Endodermal cell (in vitro differentiated cells): ENCODE measurements around the gene DNHD1. TPM values are rescaled to one million over a fixed set of nuclear protein-coding genes. Genes with fewer than 3 reads are reported as not detected.

ENCODE experiments used
- DNase-seq: peaks from one replicate; pipeline ENCODE4 v3.0.0-alpha.2; 2017
- H3K27ac ChIP-seq: 2 replicates; pipeline ENCODE4 v1.5.1; 2013; ENCODE audit warnings: mild to moderate bottlenecking, low read depth, low read length, moderate library complexity
- H3K27me3 ChIP-seq: 2 replicates; pipeline ENCODE4 v1.6.1; 2013; ENCODE audit warnings: mild to moderate bottlenecking, low read length, moderate library complexity; ENCODE audit not compliant: insufficient read depth, control insufficient read depth, poor library complexity, severe bottlenecking
- H3K36me3 ChIP-seq: 2 replicates; pipeline ENCODE4 v1.7.0; 2013; ENCODE audit warnings: mild to moderate bottlenecking, low read length, moderate library complexity; ENCODE audit not compliant: control insufficient read depth, insufficient read depth
- H3K4me1 ChIP-seq: one replicate; pipeline ENCODE4 v1.7.0; 2013; ENCODE audit warnings: low read length; ENCODE audit not compliant: control insufficient read depth, insufficient read depth
- H3K4me3 ChIP-seq: 2 replicates; pipeline ENCODE4 v1.5.1; 2013; ENCODE audit warnings: mild to moderate bottlenecking, low read length, moderate library complexity
- H3K9ac ChIP-seq: 2 replicates; pipeline ENCODE4 v1.6.1; 2013; ENCODE audit warnings: mild to moderate bottlenecking, low read length, moderate library complexity; ENCODE audit not compliant: poor library complexity, severe bottlenecking; ENCODE audit errors: extremely low read depth
- H3K9me3 ChIP-seq: 2 replicates; pipeline ENCODE4 v1.6.1; 2013; ENCODE audit warnings: mild to moderate bottlenecking, low read length, moderate library complexity; ENCODE audit not compliant: control insufficient read depth
- H3K27ac Mint-ChIP-seq: 2 replicates; pipeline ENCODE4 v1.8.0; 2020; ENCODE audit warnings: mixed read lengths
- H3K27me3 Mint-ChIP-seq: 2 replicates; pipeline ENCODE4 v1.8.0; 2021; ENCODE audit warnings: mild to moderate bottlenecking, mixed read lengths; ENCODE audit not compliant: insufficient read depth
- H3K36me3 Mint-ChIP-seq: 2 replicates; pipeline ENCODE4 v1.8.0; 2020; ENCODE audit warnings: low read depth, mixed read lengths
- H3K4me1 Mint-ChIP-seq: 2 replicates; pipeline ENCODE4 v1.8.0; 2020; ENCODE audit warnings: mixed read lengths
- H3K4me3 Mint-ChIP-seq: 2 replicates; pipeline ENCODE4 v1.8.0; 2020; ENCODE audit warnings: mild to moderate bottlenecking, moderate library complexity, mixed read lengths
- H3K9me3 Mint-ChIP-seq: 2 replicates; pipeline ENCODE4 v1.8.0; 2020; ENCODE audit warnings: mild to moderate bottlenecking, mixed read lengths
- WGBS, 2 experiments: methylation state at CpG; one replicate each; pipeline versions ENCODE4 v1.1.5 to v1.1.7; 2013; ENCODE audit warnings: missing lambda C conversion rate in 2 of 2, mixed read lengths in 1 of 2; ENCODE audit not compliant: insufficient coverage in 1 of 2, insufficient read length in 1 of 2; 5-methylcytosine and 5-hydroxymethylcytosine counted together
- total RNA-seq, 2 donors: library from RNA; stranded (reverse); fragmentation: NEBNext Ultra II Directional in 1 of 2; extraction: Animal tissue kit (Norgen Biotek cat#: 25700) in 1 of 2; gene quantifications; 2 replicates in 1 of 2; 3 replicates in 1 of 2; pipeline ENCODE4 v1.2.1, GENCODE V29; 2021
- TF ChIP-seq, protein P1 (sequence below): fragments of 200-600 bp; sonication (generic); conservative IDR thresholded peaks from 2 replicates; pipeline ENCODE4 v1.5.0; 2021; ENCODE audit warnings: antibody characterized with exemption, mild to moderate bottlenecking

Gene DNHD1
- total RNA-seq, 2 donors from 2014 or later: 11.0 to 12.2 TPM

DNA sequence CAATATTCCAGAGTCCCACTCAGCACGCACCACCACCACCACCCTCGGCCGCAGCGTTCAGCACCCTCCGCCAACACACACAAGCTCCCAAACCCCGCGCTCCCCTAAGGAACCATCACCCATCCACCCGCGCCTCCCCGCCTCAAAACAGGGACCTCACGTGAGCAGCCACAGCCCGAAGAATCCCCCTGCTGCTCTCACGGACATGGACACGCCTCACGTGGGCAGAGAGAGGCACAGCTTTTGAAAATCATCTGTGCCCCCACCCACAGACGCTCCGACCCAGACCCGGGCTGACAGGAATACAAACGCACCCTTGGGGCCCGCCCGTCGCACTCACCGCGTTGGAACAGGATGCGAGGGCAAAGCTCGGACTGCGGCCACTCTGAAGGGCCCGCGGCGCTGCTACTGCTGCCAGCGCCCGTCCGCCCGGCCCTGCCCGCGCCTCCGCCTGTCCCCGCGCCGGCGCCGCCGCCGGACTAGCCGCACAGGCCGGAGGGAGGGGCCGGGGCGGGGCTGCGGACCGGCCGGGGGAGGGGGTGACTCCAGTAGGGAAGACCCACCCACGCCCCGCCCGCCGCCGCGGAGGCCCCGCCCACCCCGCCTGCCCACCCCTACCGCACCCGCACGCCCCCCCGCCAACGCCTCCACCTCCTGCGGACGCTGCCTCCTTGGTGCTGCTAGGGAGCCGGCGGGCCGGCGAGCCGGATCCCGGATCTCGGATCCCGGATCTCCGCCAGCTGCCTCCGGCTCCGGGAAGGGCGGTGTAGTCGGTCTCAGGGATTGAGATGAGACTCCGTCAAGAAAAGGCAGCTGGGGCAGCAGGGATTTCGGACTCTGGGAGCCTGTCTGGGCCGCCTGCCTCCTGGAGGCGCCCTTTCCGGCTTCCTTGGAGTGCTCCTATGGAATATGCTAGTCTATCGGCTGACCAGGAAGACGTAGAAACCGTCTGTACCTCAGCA, 23.3 kb upstream of the DNHD1 start, which contains the start of gene TRIM3:
Gene TRIM3 (minus strand): TSS at position 491 of the 962 bp plus-strand sequence. CDS start 8,246 bp downstream, outside the sequence.
- Mint-ChIP-seq H3K27me3 (peaks cover 6% of the 10 kb centered on the region), H3K27ac (peak within 1 kb of the TSS; percentile 93), H3K4me1 (peaks cover 7% of the 10 kb centered on the region), H3K4me3 (peak within 1 kb of the TSS; percentile 77), H3K36me3 (peaks cover 22% of the 10 kb centered on the region), H3K9me3 (no peaks in the 10 kb centered on the region)
- Histone ChIP-seq H3K4me3 (peak within 1 kb of the TSS; percentile 87), H3K4me1 (peaks cover 2% of the 10 kb centered on the region), H3K9ac (peak within 1 kb of the TSS; percentile 53), H3K36me3 (peaks cover 23% of the 10 kb centered on the region), H3K27ac (peak within 1 kb of the TSS; percentile 73), H3K27me3 (no peaks in the 10 kb centered on the region), H3K9me3 (no peaks in the 10 kb centered on the region)
- TF ChIP-seq, protein P1, sequence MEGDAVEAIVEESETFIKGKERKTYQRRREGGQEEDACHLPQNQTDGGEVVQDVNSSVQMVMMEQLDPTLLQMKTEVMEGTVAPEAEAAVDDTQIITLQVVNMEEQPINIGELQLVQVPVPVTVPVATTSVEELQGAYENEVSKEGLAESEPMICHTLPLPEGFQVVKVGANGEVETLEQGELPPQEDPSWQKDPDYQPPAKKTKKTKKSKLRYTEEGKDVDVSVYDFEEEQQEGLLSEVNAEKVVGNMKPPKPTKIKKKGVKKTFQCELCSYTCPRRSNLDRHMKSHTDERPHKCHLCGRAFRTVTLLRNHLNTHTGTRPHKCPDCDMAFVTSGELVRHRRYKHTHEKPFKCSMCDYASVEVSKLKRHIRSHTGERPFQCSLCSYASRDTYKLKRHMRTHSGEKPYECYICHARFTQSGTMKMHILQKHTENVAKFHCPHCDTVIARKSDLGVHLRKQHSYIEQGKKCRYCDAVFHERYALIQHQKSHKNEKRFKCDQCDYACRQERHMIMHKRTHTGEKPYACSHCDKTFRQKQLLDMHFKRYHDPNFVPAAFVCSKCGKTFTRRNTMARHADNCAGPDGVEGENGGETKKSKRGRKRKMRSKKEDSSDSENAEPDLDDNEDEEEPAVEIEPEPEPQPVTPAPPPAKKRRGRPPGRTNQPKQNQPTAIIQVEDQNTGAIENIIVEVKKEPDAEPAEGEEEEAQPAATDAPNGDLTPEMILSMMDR: peak; percentile 53
- 1% methylated on average over 12 to 80 of the region's 87 CpGs for WGBS, 2 experiments
- DNase-seq: peak; percentile 98

DNA sequence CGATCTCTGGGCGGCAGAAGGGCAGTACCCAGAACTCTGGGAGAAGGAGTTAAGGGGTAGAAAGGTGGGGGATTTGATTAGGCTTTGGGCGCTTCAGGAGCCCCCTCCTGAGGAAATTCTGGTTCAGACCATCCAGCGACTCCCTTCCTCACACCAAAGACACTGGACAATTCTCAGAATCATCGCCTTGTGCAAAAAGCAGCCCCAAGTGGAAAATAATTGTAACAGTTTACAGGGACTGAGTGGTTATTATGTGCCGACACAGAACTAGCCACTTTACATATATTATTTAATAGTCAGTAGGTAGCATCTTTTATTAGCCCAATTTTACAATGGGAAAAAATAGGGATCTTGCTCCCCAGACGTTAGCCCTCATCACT, 22.7 kb upstream of the DNHD1 start:
- Histone ChIP-seq H3K4me1 (peaks cover 2% of the 10 kb centered on the region), H3K9me3 (no peaks in the 10 kb centered on the region), H3K27me3 (no peaks in the 10 kb centered on the region), H3K9ac (peak overlapping the region; percentile 53), H3K36me3 (peaks cover 29% of the 10 kb centered on the region), H3K4me3 (peak overlapping the region; percentile 82), H3K27ac (peak overlapping the region; percentile 73)
- Mint-ChIP-seq H3K4me3 (peak overlapping the region; percentile 77), H3K36me3 (peaks cover 28% of the 10 kb centered on the region), H3K27me3 (peaks cover 6% of the 10 kb centered on the region), H3K4me1 (peaks cover 7% of the 10 kb centered on the region), H3K9me3 (no peaks in the 10 kb centered on the region), H3K27ac (peak overlapping the region; percentile 93)
- no peak for DNase-seq
- TF ChIP-seq, protein P1: no peak
- 36 to 100% methylated on average over 1 to 6 of the region's 7 CpGs for WGBS, 2 experiments

DNA sequence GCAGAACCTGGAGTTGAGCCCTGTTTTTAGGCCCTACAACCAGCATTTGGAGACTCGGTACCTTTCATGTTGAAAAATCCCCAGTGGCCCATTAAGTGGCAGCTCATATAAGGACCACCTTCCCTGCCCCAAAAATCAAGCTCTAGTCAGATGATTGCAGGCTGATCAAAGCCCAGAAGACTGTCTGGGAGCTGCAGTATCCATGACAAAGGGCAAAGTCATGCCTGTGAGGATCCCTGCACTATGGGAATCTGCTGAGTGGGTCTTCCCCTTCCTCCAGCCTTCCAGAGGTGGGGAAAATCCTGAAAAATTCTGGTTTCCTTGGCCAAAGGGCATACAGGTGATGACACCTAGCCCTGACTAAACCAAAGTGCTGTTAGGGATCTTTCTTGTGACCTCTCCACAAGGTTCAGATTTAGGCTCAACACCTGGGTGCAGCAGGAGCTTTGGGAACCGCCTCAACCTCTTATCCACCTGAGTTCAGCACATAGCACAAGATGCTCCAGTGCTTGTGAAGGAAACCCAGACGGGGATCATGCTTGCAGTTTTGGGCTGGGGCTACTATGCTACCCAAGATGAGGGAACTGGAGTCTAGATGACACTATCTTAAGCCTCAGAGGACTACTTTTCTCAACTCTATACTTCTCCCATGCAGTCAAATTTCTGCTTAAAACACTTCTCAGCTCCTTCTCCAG, 22.1 kb upstream of the DNHD1 start:
- Mint-ChIP-seq H3K4me1 (peaks cover 10% of the 10 kb centered on the region), H3K27ac (peak overlapping the region; percentile 93), H3K9me3 (no peaks in the 10 kb centered on the region), H3K36me3 (peaks cover 34% of the 10 kb centered on the region), H3K4me3 (peak overlapping the region; percentile 77), H3K27me3 (peaks cover 6% of the 10 kb centered on the region)
- WGBS, 2 experiments: 87 to 90% methylated on average over 1 to 3 of the region's 3 CpGs
- Histone ChIP-seq H3K36me3 (peaks cover 32% of the 10 kb centered on the region), H3K9me3 (no peaks in the 10 kb centered on the region), H3K9ac (no peak overlapping the region), H3K4me1 (peaks cover 2% of the 10 kb centered on the region), H3K4me3 (peak overlapping the region; percentile 82), H3K27me3 (no peaks in the 10 kb centered on the region), H3K27ac (peak overlapping the region; percentile 17)
- DNase-seq: no peak
- TF ChIP-seq, protein P1: no peak
